Upper lobe of right lung (tissue), 1 donor: ENCODE data around the gene SMIM36. TPM values are rescaled to one million over a fixed set of nuclear protein-coding genes. Genes with fewer than 3 reads are reported as not detected.

Source experiments
- ATAC-seq: fragments of 200-7000 bp; cut with Tn5 transposase; one replicate; pipeline ENCODE4 v1.9.1; 2020; ENCODE audit warnings: mild to moderate bottlenecking, moderate library complexity
- DNase-seq: peaks from one replicate; pipeline ENCODE4 v3.0.0-alpha.2; 2020
- H3K27ac ChIP-seq: fragments of 200-600 bp; one replicate; pipeline ENCODE4 v1.8.0; 2022
- H3K27me3 ChIP-seq: fragments of 200-600 bp; one replicate; pipeline ENCODE4 v1.8.0; 2022; ENCODE audit warnings: mild to moderate bottlenecking
- H3K36me3 ChIP-seq: fragments of 200-600 bp; one replicate; pipeline ENCODE4 v1.8.0; 2022
- H3K4me1 ChIP-seq: fragments of 200-600 bp; one replicate; pipeline ENCODE4 v1.8.0; 2022
- H3K4me3 ChIP-seq: fragments of 200-600 bp; one replicate; pipeline ENCODE4 v1.8.0; 2022; ENCODE audit warnings: mild to moderate bottlenecking
- H3K9me3 ChIP-seq: fragments of 200-600 bp; one replicate; pipeline ENCODE4 v1.8.0; 2022
- CTCF ChIP-seq: fragments of 200-600 bp; IDR thresholded peaks from one replicate; pipeline ENCODE4 v1.8.0; 2022; ENCODE audit warnings: antibody characterized with exemption
- intact Hi-C: fragments of 100-400 bp; cut with DNase I; formaldehyde crosslinking; loops from one replicate; pipeline ENCODE4 v1.11.0; 2022
- total RNA-seq: library from RNA; stranded (reverse); fragmentation: NEBNext Ultra II Directional; extraction: Animal tissue kit (Norgen Biotek cat#: 25700); gene quantifications from one replicate; pipeline ENCODE4 v1.2.1, GENCODE V29; 2021
- donor health status: DM: no; HTN: yes; CAD: no; lungs with severe emphysema.

Gene SMIM36
- total RNA-seq, 1 donor from 2014 or later = not detected

GRCh38 chr17:55417411-55418268 lies 93.6 kb downstream of the SMIM36 start:
- Histone ChIP-seq H3K4me3 (no peak overlapping the region), H3K4me1 (peaks cover 16% of the 10 kb centered on the region), H3K36me3 (no peaks in the 10 kb centered on the region), H3K9me3 (no peaks in the 10 kb centered on the region), H3K27ac (no peak overlapping the region), H3K27me3 (no peaks in the 10 kb centered on the region)
- intact Hi-C loops = no loop called here
- TF ChIP-seq CTCF = no peak
- ATAC-seq = no peak
- DNase-seq = no peak

GRCh38 chr17:55416470-55417052 lies 94.7 kb downstream of the SMIM36 start:
- DNase-seq (no peak), ATAC-seq (no peak)
- no peaks in the 10 kb centered on the region for H3K36me3 ChIP-seq
- intact Hi-C loops = no loop called here
- H3K9me3 ChIP-seq = no peaks in the 10 kb centered on the region
- H3K27ac ChIP-seq = no peak overlapping the region
- peaks cover 12% of the 10 kb centered on the region for H3K4me1 ChIP-seq
- no peak overlapping the region for H3K4me3 ChIP-seq
- no peaks in the 10 kb centered on the region for H3K27me3 ChIP-seq
- no peak for TF ChIP-seq CTCF

GRCh38 chr17:55416000-55416399 lies 95.3 kb downstream of the SMIM36 start:
- Histone ChIP-seq H3K27ac (no peak overlapping the region), H3K9me3 (no peaks in the 10 kb centered on the region), H3K4me1 (peaks cover 12% of the 10 kb centered on the region), H3K36me3 (peaks cover under 1% of the 10 kb centered on the region), H3K4me3 (no peak overlapping the region), H3K27me3 (no peaks in the 10 kb centered on the region)
- intact Hi-C loops = no loop called here
- no peak for ATAC-seq
- no peak for DNase-seq
- TF ChIP-seq CTCF = no peak

- Histone ChIP-seq H3K4me1 (peaks cover 7% of the 10 kb centered on the region), H3K36me3 (peaks cover 11% of the 10 kb centered on the region), H3K27ac (no peak overlapping the region), H3K27me3 (no peaks in the 10 kb centered on the region), H3K9me3 (no peaks in the 10 kb centered on the region), H3K4me3 (no peak overlapping the region)
- DNase-seq (no peak), ATAC-seq (no peak)
- no peak for TF ChIP-seq CTCF
- intact Hi-C loops = no loop called here
Measured at GRCh38 chr17:55414983-55415382, 96.3 kb downstream of the SMIM36 start.

GRCh38 chr17:55413825-55414489 lies 97.3 kb downstream of the SMIM36 start:
- no peak for ATAC-seq

More at GRCh38 chr17:55413825-55414489, 97.3 kb downstream of the SMIM36 start:
- H3K36me3 ChIP-seq = peaks cover 21% of the 10 kb centered on the region
- H3K27me3 ChIP-seq = no peaks in the 10 kb centered on the region
- no peak for DNase-seq
- H3K9me3 ChIP-seq = no peaks in the 10 kb centered on the region
- H3K27ac ChIP-seq = no peak overlapping the region
- no peaks in the 10 kb centered on the region for H3K4me1 ChIP-seq
- no peak for TF ChIP-seq CTCF
- intact Hi-C loops = no loop called here
- no peak overlapping the region for H3K4me3 ChIP-seq
